HG03575 (cell line): Measurements from ENCODE around the gene MOXD1.
"Not testable (repeated sequence)": the region's sequence is repeated elsewhere in the genome, so short reads cannot be mapped to it uniquely, and the experiment has no call there.

Source experiments
- ATAC-seq: cut with Tn5 transposase; IDR thresholded peaks from one replicate; pipeline ENCODE4 v1.9.1; 2021; ENCODE audit not compliant: unreplicated experiment, insufficient number of reproducible peaks, low FRiP score; ENCODE audit errors: extremely low read depth

Gene MOXD1

DNA sequence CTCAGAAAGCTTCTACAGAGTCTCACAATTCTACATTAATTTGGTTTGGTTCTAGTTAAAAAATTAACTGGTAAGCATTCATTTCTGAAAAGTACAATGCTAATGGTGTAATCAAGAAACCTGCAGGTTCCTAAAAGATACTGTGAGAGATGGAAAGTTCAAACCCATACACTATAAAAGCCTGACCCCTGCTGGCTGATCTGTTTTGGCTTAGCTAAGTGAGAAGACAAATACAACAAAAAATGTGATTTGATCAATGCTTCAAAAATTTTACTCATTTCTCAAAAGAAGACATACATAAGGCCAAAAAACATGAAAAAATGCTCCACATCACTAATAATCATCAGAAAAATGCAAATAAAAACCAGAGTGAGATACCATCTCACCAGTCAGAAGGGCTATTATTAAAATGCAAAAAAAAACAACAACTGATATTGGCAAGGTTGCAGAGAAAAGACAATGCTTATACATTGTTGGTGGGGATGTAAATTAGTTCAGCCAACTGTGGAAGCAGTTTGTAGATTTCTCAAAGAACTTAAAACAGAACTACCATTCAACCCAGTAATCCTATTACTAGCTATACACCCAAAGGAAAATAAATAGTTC, 102.8 kb downstream of the MOXD1 start:
- ATAC-seq: no peak

DNA sequence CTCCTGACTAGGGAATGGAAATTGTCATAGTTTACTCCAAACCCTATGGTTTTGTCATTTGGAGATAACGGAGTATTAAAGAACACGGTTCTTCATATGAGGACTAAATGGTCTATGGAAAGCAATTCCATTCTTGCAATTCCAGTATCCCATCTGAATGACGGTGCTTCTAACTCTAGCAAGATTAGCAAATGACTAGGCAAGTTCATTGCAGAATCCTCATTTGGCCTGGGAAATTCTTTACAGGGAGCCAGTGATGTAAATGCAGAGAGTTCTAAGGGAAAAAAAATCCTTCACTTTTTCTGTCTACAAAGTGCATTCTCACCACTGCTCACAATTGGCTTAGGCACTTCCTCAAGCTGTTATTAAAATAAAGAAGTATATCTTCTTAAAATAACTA, 111.5 kb downstream of the MOXD1 start:
- no peak for ATAC-seq

DNA sequence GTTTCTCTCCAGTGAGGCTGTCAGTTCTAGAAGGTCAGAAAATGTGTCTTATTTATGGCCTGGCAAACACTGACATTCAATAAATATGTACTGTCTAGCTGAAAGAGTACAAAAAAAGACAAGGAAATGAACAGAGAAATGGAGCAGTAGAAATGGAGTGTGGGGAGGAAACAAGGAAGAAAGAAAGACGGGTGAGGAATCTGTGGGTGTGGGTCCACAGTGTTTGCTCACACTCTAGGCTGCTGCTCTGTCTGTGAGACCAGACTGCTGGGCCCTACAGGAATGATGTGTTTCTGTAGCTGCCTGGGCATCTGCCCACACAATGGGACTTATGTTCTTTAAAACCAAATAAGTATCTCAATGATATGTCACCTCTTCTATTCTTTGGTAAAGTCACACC, 114.2 kb downstream of the MOXD1 start:
- ATAC-seq: no peak

DNA sequence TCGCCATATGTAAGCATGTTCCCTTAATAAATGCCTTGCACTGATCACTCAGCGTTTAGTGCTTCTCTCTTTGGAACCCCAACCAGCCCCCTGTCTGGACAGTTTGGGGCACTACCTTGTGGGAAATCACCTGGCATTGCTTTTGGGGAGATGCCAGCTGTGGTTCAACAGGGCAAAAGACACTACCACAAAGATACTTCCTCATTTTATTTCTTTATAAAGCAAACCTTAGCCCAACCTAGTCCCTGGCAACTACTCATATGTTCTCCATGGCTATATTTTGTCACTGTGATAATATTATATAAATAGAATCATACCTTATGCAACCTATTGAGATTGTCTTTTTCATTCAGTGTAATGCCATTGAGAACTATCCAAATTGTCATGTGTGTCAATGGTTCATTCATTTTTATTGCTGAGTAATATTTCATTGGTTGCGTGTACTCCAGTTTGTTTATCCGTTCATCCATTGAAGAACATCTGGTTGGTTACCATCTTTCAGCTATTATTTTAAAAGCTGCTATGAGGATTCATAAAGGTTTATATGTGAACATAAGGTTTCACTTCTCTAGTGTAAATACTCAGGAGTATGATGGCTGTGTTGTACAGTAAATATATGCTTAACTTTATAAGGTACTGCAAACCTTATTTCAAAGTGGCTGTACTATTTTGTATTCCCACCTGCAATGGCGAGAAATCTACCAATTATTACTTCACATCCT, 114.8 kb downstream of the MOXD1 start:
- ATAC-seq: no peak

DNA sequence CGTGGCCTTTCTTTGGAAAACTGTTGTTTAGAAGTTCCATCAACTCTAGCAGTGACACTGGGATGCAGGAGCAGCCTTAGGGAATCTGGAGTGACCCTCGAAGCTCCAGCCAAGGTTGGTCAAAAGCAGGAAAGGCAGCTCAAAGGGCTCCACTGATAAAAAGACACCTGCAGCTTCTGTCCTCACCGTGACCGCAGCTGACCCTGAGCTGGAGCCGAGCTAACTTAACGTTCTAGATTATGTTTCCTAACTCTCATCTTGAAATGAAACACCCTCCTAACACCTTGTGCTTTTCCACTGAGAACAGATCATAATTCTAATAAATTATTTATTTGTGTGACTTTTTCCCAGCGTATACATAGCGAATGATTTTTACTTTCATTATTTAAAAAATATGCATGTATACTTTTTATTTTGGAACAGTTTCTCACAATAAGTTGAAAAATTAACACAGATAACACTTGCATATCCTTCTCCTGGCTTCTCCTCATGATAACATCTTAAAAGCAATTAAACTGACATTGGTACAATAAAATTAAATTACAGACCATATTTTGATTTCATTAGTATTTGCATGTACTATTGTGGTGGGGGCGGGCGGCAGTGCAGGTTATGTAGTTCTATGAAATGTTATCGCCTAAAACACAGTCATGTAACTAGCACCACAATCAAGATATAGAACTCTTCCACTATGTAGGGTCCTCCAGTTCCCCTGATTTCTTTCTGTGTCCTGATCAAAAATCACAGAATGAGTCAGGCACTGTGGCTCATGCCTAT, 116.1 kb downstream of the MOXD1 start:
- no peak for ATAC-seq

DNA sequence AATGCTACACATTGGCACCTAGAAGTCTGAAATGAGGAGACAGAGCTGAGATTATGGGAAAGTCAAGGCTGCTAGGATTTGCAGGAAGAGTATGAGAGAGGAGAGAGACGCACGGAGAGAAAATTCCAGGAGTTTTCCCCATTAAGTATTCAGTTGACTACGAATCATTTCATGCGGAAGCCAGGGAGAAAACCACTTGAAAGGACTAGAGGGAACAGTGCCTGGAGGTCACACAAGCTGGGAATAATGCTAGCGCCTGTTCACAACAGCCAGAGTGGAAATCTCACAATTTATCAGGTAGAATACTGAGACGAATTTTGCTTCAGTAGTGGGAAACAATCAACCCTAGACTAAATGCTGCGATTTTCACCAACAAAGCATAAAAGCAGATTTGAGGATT, 118.6 kb downstream of the MOXD1 start:
- ATAC-seq: no peak

DNA sequence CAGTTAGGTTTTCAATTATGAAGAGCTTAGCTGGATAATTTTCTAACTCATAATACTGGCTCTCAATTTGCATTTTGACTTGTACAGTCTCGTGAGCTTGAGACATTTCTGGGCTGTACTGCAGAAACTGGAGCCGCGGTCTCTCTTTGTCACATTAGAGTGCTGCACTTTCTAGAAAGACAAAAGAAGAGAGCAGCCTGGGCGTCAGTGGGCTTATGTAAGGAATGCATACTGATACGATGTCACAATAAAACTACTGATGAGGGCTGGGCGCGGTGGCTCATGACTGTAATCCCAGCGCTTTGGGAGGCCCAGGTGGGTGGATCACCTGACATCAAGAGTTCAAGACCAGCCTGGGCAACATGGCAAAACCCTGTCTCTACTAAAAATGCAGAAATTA, 120.8 kb downstream of the MOXD1 start:
- ATAC-seq: no peak

DNA sequence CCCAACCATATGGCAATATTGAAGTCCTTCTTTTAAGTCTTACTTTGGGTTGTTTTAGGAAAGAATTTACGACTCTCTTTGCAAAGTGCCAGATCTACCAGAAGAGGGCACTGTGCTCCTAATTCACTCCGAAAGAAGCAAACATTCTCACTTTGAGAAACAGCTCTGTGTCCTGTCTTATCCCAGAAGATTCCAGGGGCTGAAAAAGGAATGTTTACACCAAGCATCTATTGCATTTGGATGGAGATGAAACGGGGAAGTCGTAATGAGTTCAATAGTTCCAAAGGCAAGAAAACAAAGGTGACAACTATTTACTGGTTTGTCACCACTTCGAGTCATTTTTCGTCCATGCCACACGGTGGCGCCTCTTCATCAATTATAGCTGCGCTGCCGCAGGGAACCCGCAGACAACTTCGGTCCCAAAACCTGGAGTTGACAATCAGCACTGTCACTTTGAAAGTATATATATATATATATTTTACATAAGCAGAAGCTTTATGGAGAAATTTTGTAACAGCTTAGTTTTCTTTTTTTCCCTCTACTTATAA, 121.6 kb downstream of the MOXD1 start:
- peak; percentile 56 for ATAC-seq

DNA sequence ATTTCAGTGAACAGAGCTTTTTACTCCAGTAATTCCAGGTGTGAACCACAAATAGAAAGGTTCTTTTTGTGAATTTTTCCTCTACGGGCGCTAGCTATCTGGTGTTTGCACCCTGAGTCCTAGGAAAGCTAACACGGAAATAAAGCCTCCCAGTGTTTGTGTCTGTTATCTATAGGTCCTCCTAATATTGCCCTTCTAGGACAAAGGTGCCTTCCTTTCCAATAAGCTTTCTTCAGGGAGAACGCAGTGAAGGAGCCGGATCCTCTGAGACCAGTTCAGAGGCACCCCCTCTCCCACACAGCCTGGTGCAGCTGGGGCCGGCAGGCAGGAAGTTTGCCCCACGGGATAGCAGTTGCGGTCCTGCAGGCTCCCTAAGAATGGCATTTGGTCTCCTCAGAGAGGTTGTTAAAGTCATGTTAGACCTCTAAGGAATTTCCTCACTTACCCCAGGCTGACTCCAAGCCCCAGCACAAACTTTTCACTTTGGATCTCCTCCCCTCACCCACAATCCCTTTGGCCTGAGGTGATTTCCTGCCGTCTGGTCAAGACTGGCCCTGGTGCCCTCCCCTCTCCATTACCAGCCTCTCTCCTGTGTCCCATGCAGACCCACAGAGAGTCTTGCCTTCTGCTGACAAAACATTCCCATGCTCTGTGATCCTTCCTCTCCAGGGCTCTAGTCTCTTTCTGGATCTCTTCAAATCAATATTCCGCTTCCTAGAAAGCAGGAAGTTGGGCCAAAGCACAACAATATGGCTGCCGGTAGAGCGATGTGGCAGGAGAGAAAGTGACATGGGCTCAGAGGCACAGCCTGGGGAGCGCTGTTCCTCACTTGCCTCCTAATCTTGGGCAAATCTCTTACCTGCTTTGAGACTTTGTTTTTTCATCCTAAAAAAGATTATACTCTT, 126.0 kb downstream of the MOXD1 start:
- no peak for ATAC-seq

DNA sequence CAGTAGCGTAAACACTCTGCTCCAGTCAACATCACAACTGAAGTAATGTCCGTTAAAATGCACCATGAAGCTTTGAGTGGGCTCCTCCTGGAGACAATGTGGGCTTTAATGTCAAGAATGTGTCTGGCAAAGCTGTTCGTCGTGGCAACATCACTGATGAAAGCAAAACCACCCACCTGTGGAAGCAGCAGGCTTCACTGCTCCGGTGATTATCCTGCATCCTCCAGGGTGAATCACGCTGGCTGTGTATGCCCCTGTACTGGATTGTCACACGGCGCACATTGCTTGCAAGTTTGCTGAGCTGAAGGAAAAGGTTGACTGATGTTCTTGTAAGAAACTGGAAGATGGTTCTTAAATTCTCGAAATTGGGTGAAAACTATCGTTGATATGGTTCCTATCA, 128.5 kb downstream of the MOXD1 start:
- ATAC-seq: no peak

DNA sequence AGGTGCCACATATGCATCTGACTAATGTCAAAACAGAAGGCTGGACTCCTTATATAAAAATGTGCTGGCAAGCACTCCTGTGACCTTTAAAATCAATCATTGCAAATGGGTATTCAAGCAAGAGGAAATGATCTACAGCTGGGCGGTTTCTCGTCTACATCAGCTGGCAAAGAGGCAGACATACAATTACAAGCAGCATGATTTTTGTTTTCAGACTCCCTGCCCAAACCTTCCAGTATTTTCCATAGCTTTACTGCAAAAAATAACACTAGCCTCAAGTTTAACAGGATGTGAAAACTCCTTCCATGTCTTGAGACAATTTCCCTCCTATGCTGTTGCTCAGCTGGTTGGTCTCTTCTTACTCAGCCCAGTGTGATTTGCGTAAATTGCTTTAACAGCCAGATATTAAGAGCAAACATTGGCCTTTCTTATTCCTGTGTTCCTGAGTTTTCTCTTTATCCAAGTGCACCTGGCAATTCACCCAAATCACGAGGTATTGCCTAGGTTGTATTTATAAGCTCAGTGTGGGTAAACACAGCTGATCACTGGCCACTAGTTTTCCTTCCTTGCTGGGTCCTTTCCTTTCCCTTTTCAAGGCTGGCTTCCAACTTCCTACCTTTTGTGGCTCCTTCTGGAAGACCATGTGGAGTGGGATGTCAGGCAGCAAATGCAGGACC, 130.4 kb downstream of the MOXD1 start:
- ATAC-seq: no peak

DNA sequence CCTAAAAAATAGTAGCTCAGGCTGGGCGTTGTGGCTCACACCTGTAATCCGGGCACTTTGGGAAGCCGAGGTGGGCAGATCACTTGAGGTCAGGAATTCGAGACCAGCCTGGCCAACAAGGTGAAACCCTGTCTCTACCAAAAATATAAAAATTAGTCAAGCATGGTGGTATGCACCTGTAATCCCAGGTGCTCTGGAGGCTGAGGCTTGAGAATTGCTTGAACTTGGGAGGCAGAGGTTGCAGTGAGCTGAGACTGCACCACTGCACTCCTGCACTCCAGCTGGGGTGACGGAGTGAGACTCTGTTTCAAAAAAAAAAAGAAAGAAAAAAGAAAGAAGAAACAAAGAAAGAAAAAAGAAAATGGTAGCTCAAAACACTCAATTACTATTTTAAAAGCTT, 132.6 kb downstream of the MOXD1 start:
- ATAC-seq: not testable (repeated sequence)

DNA sequence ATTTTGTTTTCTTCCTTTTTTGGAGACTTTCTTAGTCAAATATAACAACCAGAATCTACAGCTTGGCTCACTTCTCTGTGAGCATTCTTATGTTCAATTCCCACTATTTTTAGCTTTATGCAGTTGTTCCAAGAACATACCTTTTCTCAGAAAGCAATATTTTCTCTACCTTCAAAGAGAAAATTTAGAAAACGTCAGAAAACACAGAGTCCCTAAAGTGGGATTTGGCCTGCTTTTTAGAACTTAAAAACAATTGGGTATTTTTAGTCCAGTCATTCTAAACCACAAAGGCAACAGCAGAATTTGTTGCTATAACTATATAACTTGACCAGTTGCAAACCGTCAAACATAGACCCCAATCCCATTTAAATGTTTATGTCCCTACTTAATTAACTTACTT, 133.1 kb downstream of the MOXD1 start:
- no peak for ATAC-seq

DNA sequence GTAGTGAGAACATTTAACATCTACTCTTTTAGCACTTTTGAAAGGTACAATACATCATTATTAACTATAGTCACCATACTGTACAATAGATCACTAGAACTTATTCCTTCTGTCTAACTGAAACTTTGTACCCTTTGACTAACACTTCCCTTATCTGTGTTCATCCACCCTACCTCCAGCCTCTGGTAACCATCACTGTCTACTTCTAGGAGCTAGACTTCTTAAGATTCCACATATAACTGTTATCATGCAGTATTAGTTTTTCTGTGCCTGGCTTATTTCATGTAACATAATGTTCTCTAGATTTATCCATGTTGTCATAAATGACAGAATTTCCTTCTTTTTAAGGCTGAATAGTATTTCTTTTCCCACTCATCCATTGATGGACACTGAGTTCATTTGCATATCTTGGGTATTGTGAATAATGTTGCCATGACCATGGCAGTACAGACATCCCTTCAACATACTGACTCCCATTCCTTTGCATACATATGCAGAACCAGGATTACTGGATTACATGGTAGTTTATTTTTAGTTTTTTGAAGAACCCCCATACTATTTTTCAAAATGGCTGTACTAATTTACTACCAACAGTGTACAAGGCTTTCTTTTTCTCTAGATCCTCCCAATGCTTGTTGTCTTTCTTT, 135.7 kb downstream of the MOXD1 start:
- no peak for ATAC-seq

DNA sequence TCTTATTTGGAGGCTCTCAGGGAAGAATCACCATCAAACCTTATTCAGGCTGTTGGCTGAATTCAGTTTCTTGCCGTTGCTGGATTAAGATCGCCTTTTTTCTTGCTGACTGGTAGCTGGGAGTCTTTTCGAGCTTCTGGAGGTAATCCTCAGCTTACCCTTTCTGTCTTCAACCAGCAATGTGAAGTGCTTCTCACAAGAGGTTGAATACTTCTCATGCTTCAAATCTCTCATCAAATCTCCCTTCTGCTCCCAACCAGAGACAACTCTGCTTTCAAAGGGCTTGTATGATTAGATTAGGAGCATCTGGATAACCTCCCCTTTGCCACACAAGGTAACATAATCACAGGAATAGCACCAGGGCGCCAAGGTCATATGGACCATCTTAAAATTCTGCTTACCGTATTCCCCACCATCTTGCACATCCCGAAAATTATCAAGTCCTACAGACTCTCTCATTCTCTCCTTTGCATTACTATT, 137.2 kb downstream of the MOXD1 start:
- no peak for ATAC-seq

DNA sequence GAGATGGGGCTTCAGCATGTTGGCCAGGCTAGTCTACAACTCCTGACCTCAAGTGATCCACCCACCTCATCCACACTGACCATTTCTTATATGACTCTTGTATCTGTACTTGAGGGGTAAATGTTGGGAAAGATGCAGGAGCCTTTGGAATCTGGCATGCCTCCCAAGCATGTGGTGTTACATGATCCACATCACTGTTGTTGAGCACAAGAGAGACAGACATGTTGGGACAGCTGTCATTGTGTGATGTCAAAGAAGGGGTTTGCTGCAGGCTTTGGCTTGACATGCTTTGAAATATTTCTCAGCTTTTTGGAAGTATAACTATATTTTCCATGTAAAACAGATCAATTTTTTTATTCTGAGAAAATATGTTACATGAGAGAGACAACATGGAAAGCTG, 139.9 kb downstream of the MOXD1 start:
- ATAC-seq: no peak

DNA sequence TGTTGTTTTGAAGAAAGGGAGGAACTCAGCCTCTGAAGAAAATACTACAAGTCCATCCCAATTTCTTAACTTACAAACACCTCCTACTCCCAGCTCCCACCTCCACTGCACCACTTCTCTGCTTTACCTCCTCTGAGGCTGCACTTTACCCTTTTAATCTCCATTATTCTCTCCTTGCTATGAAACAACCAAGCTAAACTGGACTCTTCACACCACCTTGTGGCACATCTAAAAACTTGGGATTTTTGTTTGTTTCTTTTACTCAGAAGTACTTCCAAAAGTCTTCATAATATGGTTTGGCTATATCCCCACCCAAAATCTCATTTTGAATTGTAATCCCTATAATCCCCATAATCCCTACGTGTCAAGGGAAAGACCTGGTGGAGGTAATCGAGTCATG, 142.2 kb downstream of the MOXD1 start:
- no peak for ATAC-seq

DNA sequence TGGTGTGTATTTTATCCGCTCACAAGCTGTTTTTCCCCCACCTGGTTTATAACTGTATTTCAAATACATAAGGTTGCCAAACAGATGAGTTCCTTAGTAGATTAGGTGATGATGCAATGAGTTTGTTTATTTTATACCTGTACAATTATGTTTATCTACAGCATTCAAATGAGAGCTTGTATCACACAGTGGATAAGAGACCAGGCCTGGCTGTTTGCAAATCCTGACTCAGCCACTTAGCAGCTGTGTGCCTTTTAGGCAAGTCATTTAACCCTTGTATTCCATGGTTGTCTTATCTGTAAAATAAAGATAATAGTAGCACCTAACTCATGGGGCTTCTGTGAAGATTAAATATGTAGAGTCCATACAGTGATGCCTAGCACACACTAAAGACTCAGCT, 143.7 kb downstream of the MOXD1 start:
- ATAC-seq: no peak
